GM19099 (cell line): ENCODE results near the gene FUOM.

ENCODE experiments used
- POLR2A ChIP-seq: IDR thresholded peaks from 3 replicates; pipeline ENCODE4 v1.6.1; 2011; ENCODE audit warnings: low read depth; ENCODE audit not compliant: insufficient read length; ENCODE audit errors: extremely low read depth

FUOM gene

DNA sequence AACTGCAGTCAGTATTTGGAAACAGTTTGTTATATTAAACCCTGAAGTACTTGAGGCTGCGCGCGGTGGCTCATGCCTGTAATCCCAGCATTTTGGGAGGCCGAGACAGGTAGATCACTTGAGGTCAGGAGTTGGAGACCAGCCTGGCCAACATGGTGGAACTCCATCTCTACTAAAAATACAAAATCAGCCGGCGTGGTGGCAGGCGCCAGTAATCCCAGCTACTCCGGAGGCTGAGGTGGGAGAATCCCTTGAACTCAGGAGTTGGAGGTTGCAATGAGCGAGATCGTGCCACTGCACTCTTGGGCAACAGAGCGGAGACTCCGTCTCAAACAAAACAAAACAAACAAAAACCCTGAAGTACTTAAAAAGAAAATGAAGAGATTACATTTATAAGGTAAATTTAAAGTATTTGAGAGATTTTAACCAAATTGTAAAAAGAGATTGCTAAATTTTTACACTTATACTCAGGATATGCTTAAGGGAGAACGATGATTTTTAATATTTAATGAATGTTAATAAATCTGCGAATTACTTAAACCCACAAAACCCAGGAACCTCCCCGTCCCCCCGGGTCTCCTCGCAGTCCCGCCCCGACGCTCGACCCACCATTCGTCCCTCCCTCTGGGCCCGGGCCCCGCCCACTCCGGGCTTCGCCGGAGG is 35.7 kb upstream of the FUOM start:
- no peak for TF ChIP-seq POLR2A

DNA sequence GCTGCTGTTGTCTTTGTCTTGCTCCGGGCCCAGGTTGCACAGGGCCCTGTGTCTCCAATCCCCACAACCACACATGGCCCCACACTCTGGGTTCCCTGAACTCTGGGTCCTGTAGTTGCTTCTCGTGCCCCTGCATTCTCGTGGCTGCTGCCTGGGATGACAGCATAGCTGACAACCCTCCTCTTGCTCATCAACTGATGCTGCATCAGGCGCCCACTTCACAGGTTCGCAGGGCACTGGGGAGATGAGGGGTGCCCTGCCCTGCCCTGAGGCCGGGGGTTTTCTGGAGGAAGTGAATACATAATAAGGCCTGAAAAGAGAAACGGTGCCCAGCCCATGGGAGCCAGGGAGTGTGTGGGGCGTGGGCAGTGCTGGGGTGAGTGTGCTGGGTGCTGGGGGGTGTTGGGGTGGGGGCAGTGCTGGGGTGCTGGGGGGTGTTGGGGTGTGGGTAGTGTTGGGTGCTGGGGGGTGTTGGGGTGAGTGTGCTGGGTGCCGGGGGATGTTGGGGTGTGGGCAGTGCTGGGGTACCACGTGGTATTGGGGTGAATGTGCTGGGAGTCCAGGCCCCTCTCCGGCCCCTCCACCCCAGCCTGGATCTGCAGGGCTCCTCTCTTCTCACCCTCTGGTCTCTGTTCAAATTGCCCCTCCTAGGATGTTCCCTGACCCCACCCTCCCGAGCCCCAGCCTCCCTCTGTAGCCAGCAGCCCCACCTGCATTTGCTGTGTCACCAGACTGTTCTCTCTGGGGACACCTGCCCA is 34.1 kb upstream of the FUOM start:
- no peak for TF ChIP-seq POLR2A

DNA sequence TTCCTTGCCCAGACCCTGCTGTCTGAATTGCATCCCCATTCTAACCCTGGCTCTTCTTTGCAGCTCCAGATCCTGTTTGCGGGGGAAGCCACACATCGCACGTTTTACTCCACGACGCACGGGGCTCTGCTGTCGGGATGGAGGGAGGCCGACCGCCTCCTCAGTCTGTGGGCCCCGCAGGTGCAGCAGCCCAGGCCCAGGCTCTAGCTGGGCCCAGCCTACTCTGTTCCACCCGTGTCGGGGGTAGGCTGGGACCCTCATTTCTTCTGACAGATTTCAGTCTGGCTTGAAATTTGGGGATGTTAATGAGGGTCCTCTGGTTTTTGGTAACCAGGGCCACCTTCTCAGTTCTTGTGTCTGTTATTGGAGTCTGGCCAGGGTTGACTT is 33.4 kb upstream of the FUOM start:
- TF ChIP-seq POLR2A: no peak

DNA sequence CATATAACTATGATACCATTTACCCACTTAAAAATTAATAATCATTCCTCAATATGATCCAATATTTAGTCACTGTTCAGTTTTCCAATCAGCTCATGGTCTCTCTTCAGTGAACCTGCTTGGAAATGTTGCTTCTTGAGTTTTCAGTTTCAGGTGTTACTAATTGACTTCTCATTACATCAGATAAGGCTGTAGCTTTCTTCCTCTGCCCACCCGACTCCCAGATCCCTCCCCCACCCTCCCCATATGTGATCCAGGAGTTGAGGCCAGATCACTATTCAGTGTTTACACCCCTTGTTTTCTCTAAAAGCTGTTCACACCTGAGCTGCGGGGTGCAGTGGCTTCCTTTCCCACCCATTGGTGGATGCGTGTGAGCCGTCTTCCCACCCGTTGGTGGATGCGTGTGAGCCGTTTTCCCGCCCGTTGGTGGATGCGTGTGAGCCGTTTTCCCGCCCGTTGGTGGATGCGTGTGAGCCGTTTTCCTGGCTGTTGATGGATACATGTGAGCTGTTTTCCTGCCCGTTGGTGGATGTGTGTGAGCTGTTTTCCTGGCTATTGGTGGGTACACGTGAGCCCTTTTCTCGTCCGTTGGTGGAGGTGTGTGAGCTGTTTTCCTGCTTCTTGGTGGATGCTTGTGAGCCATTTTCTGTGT is 32.9 kb upstream of the FUOM start:
- TF ChIP-seq POLR2A: peak; percentile 0

DNA sequence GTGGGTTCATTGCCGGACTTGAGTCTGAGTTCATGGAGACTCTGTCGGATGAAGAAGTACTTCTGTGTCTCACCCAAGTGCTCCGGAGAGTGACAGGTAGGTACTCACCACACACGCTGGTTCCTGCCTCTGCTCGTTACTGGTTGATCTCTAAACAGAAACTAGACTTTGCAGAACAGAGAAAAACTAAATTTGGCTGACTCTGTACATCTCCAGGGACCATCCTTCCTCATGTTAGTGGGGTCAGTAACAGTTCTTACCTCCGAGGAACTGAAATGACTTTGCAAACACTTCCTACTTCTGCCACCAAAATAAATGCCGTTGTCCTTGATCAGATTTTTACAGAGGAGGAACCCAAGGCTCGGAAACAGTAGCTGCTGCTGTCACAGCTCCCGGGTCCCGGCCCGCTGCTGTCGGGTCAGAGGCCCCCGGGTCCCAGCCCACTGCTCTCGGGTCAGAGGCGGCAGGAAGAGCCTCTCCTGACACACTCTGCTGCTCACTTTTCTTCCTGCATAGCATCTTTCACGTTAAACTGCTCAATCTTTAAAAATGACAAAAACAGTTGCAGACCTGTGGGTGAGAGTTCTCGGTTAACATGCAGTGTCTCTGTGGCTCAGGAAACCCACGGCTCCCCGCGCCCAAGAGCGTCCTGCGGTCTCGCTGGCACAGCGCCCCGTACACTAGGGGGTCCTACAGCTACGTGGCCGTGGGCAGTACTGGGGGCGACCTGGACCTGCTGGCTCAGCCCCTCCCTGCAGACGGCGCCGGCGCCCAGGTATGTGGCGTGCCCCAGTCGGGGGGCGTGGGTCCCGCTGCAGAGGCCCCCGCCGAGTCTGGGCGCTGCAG is 31.4 kb upstream of the FUOM start:
- TF ChIP-seq POLR2A: peak; percentile 59

DNA sequence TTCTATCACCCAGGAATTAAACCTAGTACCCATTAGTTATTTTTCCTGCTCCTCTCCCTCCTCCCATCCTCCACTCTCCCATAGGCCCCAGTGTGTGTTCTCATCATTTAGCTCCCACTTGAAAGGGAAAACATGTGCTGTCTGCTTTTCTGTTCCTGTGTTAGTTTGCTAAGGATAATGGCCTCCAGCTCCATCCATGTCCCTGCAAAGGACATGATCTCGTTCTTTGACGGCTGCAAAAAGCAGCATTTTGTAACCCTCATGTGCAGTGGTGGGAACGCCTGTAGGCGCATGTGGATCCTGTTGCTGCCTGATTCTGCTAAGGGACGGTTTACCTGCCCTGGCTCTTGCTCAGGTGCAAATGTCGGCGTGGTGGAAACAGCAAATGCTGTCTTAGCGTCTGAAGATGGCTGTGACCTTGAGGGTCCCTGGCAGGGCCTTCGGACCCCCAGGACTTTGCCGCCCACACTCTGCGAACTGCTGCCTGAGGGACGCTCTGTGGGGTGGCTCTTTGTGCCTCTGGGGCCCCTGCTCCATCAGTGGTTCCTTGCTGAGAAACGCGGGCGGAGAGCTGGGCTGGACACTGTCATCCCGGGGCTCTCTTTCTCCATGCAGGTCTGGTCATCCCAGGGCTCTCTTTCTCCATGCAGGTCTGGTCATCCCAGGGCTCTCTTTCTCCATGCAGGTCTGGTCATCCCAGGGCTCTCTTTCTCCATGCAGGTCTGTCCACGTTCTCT is 30.6 kb upstream of the FUOM start:
- no peak for TF ChIP-seq POLR2A

DNA sequence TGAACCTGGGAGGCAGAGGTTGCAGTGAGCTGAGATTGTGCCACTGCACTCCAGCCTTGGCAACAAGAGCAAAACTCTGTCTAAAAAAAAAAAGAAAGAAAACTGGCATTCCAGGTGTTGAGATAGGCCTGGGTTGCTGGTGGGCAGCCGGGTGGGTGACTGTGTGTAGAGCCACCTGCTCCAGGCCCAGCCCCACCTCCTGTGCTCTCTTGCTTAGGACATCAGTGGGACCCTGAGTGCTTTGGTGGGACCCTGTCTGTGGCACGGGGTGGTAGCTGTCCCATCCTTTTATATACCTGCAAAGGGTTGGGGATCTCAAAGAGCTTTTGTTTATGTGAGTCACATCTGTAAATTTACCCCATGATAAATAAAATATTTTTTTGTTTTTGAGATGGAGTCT is 27.4 kb upstream of the FUOM start:
- TF ChIP-seq POLR2A: no peak

DNA sequence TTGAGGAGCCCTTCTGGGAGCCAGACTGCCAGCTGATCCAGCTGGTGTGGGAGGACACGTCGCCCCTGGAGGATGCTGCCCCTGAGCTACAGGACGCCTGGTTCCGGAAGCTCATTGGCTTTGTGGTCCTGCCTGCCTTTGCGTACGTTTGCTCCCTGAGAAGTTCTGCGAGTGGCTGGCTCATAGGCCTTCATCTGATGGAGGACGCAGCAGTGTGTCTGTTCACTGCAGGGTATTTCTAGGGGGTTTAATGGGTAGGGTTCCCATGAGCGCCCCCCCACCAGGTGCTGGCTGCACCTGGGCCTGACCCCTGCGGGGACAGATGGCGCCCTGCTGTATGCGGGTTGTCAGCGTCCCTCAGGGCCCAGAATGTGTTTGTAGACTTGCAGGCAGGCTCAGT is 26.3 kb upstream of the FUOM start:
- no peak for TF ChIP-seq POLR2A

DNA sequence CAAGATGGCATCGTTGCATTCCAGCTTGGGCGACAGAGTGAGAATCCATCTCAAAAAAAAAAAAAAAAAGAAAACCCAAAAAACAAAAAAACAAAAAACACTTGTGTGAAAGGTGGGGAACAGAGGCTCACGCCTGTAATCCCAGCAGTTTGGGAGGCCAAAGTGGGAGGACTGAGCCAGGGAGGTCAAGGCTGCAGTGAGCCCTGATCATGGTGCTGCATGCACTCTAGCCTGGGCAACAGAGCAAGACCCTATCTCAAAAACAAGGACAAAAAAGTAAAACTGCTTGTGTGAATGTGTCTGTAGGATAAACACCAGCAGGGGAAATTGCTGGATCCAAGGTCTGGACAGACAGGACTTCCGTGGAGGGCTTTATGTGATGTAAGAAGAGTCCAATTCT is 25.7 kb upstream of the FUOM start:
- no peak for TF ChIP-seq POLR2A

DNA sequence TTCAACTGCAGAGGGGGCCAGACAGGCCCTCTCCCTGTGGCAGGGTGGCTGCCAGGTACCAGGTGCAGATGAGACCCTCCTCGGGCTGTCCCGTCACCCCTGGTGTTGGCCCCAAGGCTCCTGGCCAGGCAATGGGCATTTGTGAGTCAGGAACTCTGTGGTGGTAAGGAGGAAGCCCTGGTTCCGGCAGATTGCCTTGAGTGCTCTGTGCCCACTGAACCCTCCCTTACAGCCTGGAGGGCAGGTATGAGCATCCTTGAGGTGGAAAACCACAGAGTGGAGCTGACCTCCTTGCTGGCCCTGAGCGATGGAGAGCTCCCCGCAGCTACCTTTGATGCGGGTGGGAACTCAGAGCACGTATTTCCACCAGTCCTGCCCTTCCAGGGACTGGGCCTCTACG is 23.2 kb upstream of the FUOM start:
- TF ChIP-seq POLR2A: no peak

DNA sequence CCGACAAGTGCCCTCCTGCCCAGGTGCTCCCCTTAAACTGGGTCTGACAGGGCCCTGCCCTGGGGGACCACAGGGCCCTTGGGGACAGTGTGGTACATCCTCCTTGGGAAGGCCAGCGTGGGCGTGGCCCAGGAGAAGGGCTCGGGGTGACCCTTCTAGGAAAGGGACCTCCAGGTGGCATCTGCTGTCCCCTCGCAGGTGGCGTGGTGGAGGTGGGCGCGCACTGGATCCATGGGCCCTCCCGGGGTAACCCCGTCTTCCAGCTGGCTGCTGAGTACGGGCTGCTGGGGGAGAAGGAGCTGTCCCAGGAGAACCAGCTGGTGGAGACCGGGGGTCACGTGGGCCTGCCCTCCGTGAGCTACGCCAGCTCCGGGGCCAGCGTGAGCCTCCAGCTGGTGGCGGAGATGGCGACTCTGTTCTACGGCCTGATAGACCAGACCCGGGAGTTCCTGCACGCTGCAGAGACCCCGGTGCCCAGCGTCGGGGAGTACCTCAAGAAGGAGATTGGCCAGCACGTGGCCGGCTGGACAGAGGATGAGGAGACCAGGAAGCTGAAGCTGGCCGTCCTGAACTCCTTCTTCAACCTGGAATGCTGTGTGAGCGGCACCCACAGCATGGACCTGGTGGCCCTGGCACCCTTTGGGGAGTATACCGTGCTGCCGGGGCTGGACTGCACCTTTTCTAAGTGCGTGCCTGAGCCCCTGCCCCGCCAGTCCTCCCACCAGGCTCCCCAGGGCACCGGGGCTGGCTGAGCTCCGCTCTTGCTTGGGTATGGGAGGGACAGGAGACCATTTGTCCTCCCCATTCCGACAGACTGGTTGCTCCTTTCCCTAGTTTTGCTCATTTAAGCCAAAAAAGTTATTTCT is 22.2 kb upstream of the FUOM start:
- TF ChIP-seq POLR2A: no peak

DNA sequence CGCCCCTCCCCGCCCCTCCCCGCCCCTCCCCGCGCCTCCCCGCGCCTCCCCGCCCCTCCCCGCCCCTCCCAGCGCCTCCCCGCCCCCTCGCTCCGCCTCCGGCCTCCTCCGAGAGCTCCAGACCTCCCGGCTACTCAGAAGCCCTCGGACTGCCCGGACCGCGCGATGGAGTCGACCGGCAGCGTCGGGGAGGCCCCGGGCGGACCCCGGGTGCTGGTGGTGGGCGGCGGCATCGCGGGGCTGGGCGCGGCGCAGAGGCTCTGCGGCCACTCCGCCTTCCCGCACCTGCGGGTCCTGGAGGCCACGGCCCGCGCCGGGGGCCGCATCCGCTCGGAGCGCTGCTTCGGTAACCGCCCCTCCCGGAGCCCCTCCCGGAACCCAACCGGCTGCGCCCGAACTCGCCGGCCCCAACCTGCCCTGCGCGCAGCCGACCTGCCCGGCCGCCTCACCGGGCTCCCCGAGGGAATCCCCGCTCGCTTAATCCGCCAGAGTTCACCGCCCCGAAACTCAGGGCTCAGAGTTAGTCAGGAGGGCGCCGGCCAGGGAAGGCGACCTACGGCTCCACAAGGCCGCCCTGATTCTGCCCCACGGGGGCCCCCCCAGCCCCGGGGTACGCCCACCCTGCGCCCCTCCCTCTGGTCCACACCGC is 21.5 kb upstream of the FUOM start, which contains the start of gene PAOX:
Gene PAOX (plus strand): TSS at position 111 of the 649 bp plus-strand sequence. CDS start 55 bp downstream, at position 166.
- TF ChIP-seq POLR2A: peak; percentile 71
